ENCODE results near the gene SYCP3.
"Not testable (repeated sequence)": the region's sequence is repeated elsewhere in the genome, so short reads cannot be mapped to it uniquely, and the experiment has no call there.

SYCP3 gene

DNA sequence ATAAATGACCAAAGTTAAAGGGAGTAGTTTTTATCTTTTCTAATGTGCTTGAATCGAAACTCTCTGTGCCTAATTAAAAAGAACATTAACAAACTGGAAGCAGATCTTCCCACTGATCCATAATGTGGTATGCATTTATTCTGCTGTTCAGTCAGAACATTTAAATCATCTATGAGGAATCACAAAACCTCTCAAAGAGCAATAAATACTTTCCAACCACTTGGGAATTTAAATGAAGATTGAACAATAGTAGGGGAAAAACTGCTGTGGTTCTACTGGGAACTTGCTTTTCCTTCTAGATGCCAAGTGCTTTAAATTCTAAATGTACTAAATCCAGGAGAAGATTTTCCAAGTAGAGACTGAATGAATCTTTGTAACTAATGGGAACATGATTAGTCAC is 54.2 kb downstream of the SYCP3 start:
- no peak overlapping the region for H3K4me3 ChIP-seq (ENCODE audit: low read depth, low read length)

DNA sequence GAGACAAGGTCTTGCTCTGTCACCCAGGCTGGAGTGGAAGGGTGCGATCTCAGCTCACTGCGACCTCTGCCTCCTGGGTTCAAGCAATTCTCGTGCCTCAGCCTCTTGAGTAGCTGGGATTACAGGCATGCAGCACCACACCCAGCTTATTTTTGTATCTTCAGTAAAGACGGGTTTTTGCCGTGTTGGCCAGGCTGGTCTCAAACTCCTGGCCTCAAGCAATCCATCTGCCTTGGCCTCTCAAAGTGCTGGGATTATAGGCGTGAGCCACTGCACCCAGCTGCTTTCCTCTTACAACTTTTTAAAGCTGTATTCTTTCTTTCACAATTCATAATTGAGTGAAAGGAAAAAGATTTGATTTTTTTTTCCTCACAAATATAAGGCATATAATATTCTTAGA is 57.6 kb downstream of the SYCP3 start:
- H3K4me3 ChIP-seq (ENCODE audit: low read depth, low read length), result not testable (repeated sequence)

DNA sequence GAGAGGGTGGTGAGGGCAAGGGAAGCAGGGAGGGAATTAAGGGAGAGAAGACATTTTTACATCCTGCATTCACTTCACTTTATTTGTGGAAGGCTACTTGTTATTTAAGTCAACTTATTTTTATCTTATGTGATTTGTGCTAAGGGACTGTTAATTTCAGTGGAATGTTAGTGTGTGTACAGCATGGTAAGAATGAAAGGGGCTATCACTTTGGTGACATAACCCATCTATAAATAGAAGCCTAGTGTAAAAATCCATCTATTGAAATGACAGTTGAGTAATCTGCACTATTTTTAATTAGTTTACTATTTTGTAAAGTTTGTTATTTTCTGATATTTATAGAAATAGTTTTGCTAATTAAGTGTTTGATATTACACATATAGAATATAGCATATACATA is 58.6 kb downstream of the SYCP3 start:
- H3K4me3 ChIP-seq (ENCODE audit: low read depth, low read length), result no peak overlapping the region

DNA sequence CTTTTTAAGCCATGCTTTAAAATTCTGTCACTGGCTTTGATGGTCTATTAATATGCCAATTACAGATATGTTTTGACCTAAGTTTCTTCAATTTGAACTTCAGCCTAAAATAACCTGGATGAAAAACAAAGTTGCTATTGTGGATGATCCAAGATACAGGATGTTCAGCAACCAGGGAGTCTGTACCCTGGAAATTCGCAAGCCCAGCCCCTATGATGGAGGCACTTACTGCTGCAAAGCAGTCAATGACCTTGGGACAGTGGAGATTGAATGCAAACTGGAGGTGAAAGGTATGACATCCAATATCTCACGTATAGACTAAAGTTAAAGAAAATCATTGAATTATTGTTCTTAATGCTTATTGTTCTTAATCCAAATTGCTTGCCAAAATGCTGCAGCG is 59.0 kb downstream of the SYCP3 start:
- H3K4me3 ChIP-seq (ENCODE audit: low read depth, low read length), result no peak overlapping the region

Measured in iPS-11a (cell line).